ENCODE data around the gene LRRC10B. TPM values are rescaled to one million over a fixed set of nuclear protein-coding genes. Genes with fewer than 3 reads are reported as not detected.

LRRC10B gene
- total and polyA plus RNA-seq, 7 donors, result 0.71 to 4.4 (median 1.1) TPM; not detected in 2

- no peak for DNase-seq
- Histone ChIP-seq H3K4me3 (no peak overlapping the region), H3K27ac (no peak overlapping the region), H3K4me1 (no peaks in the 10 kb centered on the region), H3K9me3 (no peaks in the 10 kb centered on the region), H3K36me3 (no peaks in the 10 kb centered on the region), H3K27me3 (peaks cover 0 to 13% (median 0%) of the 10 kb centered on the region in 3 donors)
- WGBS, 2 donors, result 41 to 72% methylated on average over 10 of the region's 10 CpGs
- intact Hi-C loops (cut with DNase I), result loop anchor here (10.0 kb wide), 1 partner anchor 92 kb away; no protein-coding TSS in a partner anchor
- TF ChIP-seq CTCF (IDR thresholded peaks at IDR 0.05), result peak in 3 of 4 experiments; percentile 33 to 67 (median 46)
- no peak for TF ChIP-seq POLR2AphosphoS5 (IDR thresholded peaks at IDR 0.05)
- no peak for TF ChIP-seq EP300 (IDR thresholded peaks at IDR 0.05)
- no peak for TF ChIP-seq POLR2A (IDR thresholded peaks at IDR 0.05)
Measured at GRCh38 chr11:61532134-61533038, 23.8 kb downstream of the LRRC10B start.

GRCh38 chr11:61533039-61533375 lies 24.5 kb downstream of the LRRC10B start:
- TF ChIP-seq POLR2AphosphoS5 (IDR thresholded peaks at IDR 0.05), result no peak
- TF ChIP-seq CTCF (IDR thresholded peaks at IDR 0.05), result no peak
- intact Hi-C loops (cut with DNase I), result loop anchor here (10.0 kb wide), 1 partner anchor 92 kb away; no protein-coding TSS in a partner anchor
- Histone ChIP-seq H3K4me3 (no peak overlapping the region), H3K36me3 (no peaks in the 10 kb centered on the region), H3K9me3 (no peaks in the 10 kb centered on the region), H3K27ac (no peak overlapping the region), H3K27me3 (peaks cover 0 to 16% (median 0%) of the 10 kb centered on the region in 3 donors), H3K4me1 (no peaks in the 10 kb centered on the region)
- no peak for DNase-seq
- 54 to 86% methylated on average over 16 of the region's 16 CpGs for WGBS, 2 donors

GRCh38 chr11:61533401-61533800 lies 24.9 kb downstream of the LRRC10B start:
- intact Hi-C loops (cut with DNase I), result loop anchor here (10.0 kb wide), 1 partner anchor 91 kb away; no protein-coding TSS in a partner anchor
- Histone ChIP-seq H3K27ac (no peak overlapping the region), H3K4me3 (no peak overlapping the region), H3K9me3 (no peaks in the 10 kb centered on the region), H3K27me3 (peaks cover 0 to 16% (median 0%) of the 10 kb centered on the region in 3 donors), H3K4me1 (no peaks in the 10 kb centered on the region), H3K36me3 (no peaks in the 10 kb centered on the region)
- DNase-seq, result no peak
- TF ChIP-seq POLR2A (IDR thresholded peaks at IDR 0.05), result no peak
- 20 to 71% methylated on average over 8 of the region's 8 CpGs for WGBS, 2 donors

- 47 to 74% methylated on average over 36 of the region's 36 CpGs for WGBS, 2 donors
- DNase-seq, result no peak
- H3K4me3 ChIP-seq, result no peak overlapping the region
- no peak overlapping the region for H3K27ac ChIP-seq
- H3K9me3 ChIP-seq, result no peaks in the 10 kb centered on the region
- no peak for TF ChIP-seq EP300 (IDR thresholded peaks at IDR 0.05)
- TF ChIP-seq POLR2A (IDR thresholded peaks at IDR 0.05), result no peak
- no peak for TF ChIP-seq CTCF (IDR thresholded peaks at IDR 0.05)
- TF ChIP-seq POLR2AphosphoS5 (IDR thresholded peaks at IDR 0.05), result no peak
- H3K27me3 ChIP-seq, result peaks cover 0 to 16% (median 0%) of the 10 kb centered on the region in 3 donors
- H3K4me1 ChIP-seq, result no peaks in the 10 kb centered on the region
- intact Hi-C loops (cut with DNase I), result loop anchor here (10.0 kb wide), 1 partner anchor 91 kb away; no protein-coding TSS in a partner anchor
- no peaks in the 10 kb centered on the region for H3K36me3 ChIP-seq
Measured at GRCh38 chr11:61534025-61534932, 25.7 kb downstream of the LRRC10B start.

Data from sigmoid colon (tissue), 7 donors.